22Rv1 (cell line): ENCODE measurements around the gene RBMS3.

Source experiments
- H3K27ac ChIP-seq: fragments of 450-650 bp; 2 replicates; pipeline ENCODE4 v1.5.1; 2017
- CTCF ChIP-seq: fragments of 450-650 bp; IDR thresholded peaks from 2 replicates; pipeline ENCODE4 v1.5.1; 2017; ENCODE audit warnings: mild to moderate bottlenecking
- ZFX ChIP-seq: fragments of 450-650 bp; IDR thresholded peaks from 2 replicates; pipeline ENCODE4 v1.6.1; 2017; ENCODE audit warnings: antibody characterized with exemption, borderline replicate concordance

Gene RBMS3

GRCh38 chr3:29544701-29545363 is 264.0 kb downstream of the RBMS3 start:
- TF ChIP-seq ZFX = no peak
- no peak for TF ChIP-seq CTCF
- no peak overlapping the region for H3K27ac ChIP-seq

GRCh38 chr3:29545615-29546014 is 264.7 kb downstream of the RBMS3 start:
- TF ChIP-seq CTCF = no peak
- TF ChIP-seq ZFX = no peak
- H3K27ac ChIP-seq = no peak overlapping the region

- H3K27ac ChIP-seq = no peak overlapping the region
- TF ChIP-seq ZFX (no peak), CTCF (no peak)
These were observed 271.2 kb downstream of the RBMS3 start for GRCh38 chr3:29552051-29552450.

GRCh38 chr3:29554566-29554965 is 273.7 kb downstream of the RBMS3 start:
- no peak for TF ChIP-seq ZFX
- no peak for TF ChIP-seq CTCF
- H3K27ac ChIP-seq = no peak overlapping the region

GRCh38 chr3:29555590-29555989 is 274.7 kb downstream of the RBMS3 start:
- H3K27ac ChIP-seq = no peak overlapping the region
- TF ChIP-seq CTCF (no peak), ZFX (no peak)

GRCh38 chr3:29557186-29557585 is 276.3 kb downstream of the RBMS3 start:
- no peak for TF ChIP-seq CTCF
- TF ChIP-seq ZFX = no peak
- no peak overlapping the region for H3K27ac ChIP-seq

GRCh38 chr3:29557825-29558224 is 277.0 kb downstream of the RBMS3 start:
- TF ChIP-seq ZFX = no peak
- TF ChIP-seq CTCF = no peak
- H3K27ac ChIP-seq = no peak overlapping the region
